ENCODE results near the gene TMEM219. TPM values are rescaled to one million over a fixed set of nuclear protein-coding genes. Genes with fewer than 3 reads are reported as not detected.
A peak's percentile ranks its signal among the peaks of the same experiment; 100 is the strongest.

The TMEM219 gene
- total and polyA plus RNA-seq, 4 donors = 88.0 to 244 (median 152) TPM

GRCh38 chr16:29962344-29962994 is 590 bp downstream of the TMEM219 start:
- peak overlapping the region in 1 of 2 donors; percentile 39 for H3K27ac ChIP-seq (ENCODE audit: low read depth in 1 of 2, low read length in 2 of 2)
- DNase-seq (no peak), ATAC-seq (ENCODE audit: low FRiP score) (peak; percentile 61)
- H3K4me1 ChIP-seq (ENCODE audit: control insufficient read depth in 1 of 2, insufficient read depth in 2 of 2, low read length in 2 of 2) = no peaks in the 10 kb centered on the region
- H3K27me3 ChIP-seq (ENCODE audit: control insufficient read depth in 1 of 2, insufficient read depth in 2 of 2, low read length in 1 of 2) = no peaks in the 10 kb centered on the region
- H3K36me3 ChIP-seq (ENCODE audit: control insufficient read depth in 1 of 2, insufficient read depth in 2 of 2, low read length in 1 of 2) = no peaks in the 10 kb centered on the region
- peak overlapping the region; percentile 29 to 72 for H3K4me3 ChIP-seq (ENCODE audit: low read length in 2 of 2)
- intact Hi-C loops (cut with DNase I) = loop anchor here (5.0 to 10.0 kb wide), 3 partner anchors 35 to 98 kb away; partner anchors contain the start of genes CDIPT (in 1 of the 2), HIRIP3 (in 1 of the 2), INO80E (in 1 of the 2) and KCTD13 (in 1 of the 2)
- no peaks in the 10 kb centered on the region for H3K9me3 ChIP-seq (ENCODE audit: control insufficient read depth, low read length)
- WGBS, 2 donors = 1% methylated on average over 18 of the region's 18 CpGs

- no peaks in the 10 kb centered on the region for H3K9me3 ChIP-seq (ENCODE audit: control insufficient read depth, low read length)
- peak overlapping the region in 1 of 2 donors; percentile 29 for H3K4me3 ChIP-seq (ENCODE audit: low read length in 2 of 2)
- H3K36me3 ChIP-seq (ENCODE audit: control insufficient read depth in 1 of 2, insufficient read depth in 2 of 2, low read length in 1 of 2) = peaks cover 0 to 2% of the 10 kb centered on the region in 2 donors
- DNase-seq (peak in 1 of 2 donors; percentile 69), ATAC-seq (ENCODE audit: low FRiP score) (no peak)
- H3K27ac ChIP-seq (ENCODE audit: low read depth in 1 of 2, low read length in 2 of 2) = peak overlapping the region in 1 of 2 donors; percentile 39
- no peaks in the 10 kb centered on the region for H3K27me3 ChIP-seq (ENCODE audit: control insufficient read depth in 1 of 2, insufficient read depth in 2 of 2, low read length in 1 of 2)
- WGBS, 2 donors = 83 to 90% methylated on average over 14 of the region's 14 CpGs
- H3K4me1 ChIP-seq (ENCODE audit: control insufficient read depth in 1 of 2, insufficient read depth in 2 of 2, low read length in 2 of 2) = no peaks in the 10 kb centered on the region
- intact Hi-C loops (cut with DNase I) = loop anchor here (5.0 to 10.0 kb wide), 3 partner anchors 34 to 98 kb away; partner anchors contain the start of genes CDIPT (in 1 of the 2), HIRIP3 (in 1 of the 2), INO80E (in 1 of the 2) and KCTD13 (in 1 of the 2)
These were observed 1.3 kb downstream of the TMEM219 start for GRCh38 chr16:29963021-29963743.

- peaks cover 0 to 2% of the 10 kb centered on the region in 2 donors for H3K36me3 ChIP-seq (ENCODE audit: control insufficient read depth in 1 of 2, insufficient read depth in 2 of 2, low read length in 1 of 2)
- WGBS, 2 donors = 85 to 88% methylated on average over 4 of the region's 4 CpGs
- intact Hi-C loops (cut with DNase I) = loop anchor here in 1 of 2 donors (10.0 kb wide), 1 partner anchor 103 kb away; the partner anchor contains the start of gene CDIPT
- no peak overlapping the region for H3K27ac ChIP-seq (ENCODE audit: low read depth in 1 of 2, low read length in 2 of 2)
- H3K4me1 ChIP-seq (ENCODE audit: control insufficient read depth in 1 of 2, insufficient read depth in 2 of 2, low read length in 2 of 2) = no peaks in the 10 kb centered on the region
- ATAC-seq (ENCODE audit: low FRiP score) (no peak), DNase-seq (peak in 1 of 2 donors; percentile 11)
- no peaks in the 10 kb centered on the region for H3K27me3 ChIP-seq (ENCODE audit: control insufficient read depth in 1 of 2, insufficient read depth in 2 of 2, low read length in 1 of 2)
- no peaks in the 10 kb centered on the region for H3K9me3 ChIP-seq (ENCODE audit: control insufficient read depth, low read length)
- no peak overlapping the region for H3K4me3 ChIP-seq (ENCODE audit: low read length in 2 of 2)
These were observed 6.3 kb downstream of the TMEM219 start for GRCh38 chr16:29968205-29968604.

GRCh38 chr16:29971304-29971703 is 9.4 kb downstream of the TMEM219 start:
- intact Hi-C loops (cut with DNase I) = no loop called here
- 87% methylated on average over 8 of the region's 8 CpGs for WGBS, 2 donors
- Histone ChIP-seq H3K27ac (ENCODE audit: low read depth in 1 of 2, low read length in 2 of 2) (no peak overlapping the region), H3K27me3 (ENCODE audit: control insufficient read depth in 1 of 2, insufficient read depth in 2 of 2, low read length in 1 of 2) (no peaks in the 10 kb centered on the region), H3K4me3 (ENCODE audit: low read length in 2 of 2) (no peak overlapping the region), H3K36me3 (ENCODE audit: control insufficient read depth in 1 of 2, insufficient read depth in 2 of 2, low read length in 1 of 2) (peaks cover 0 to 2% of the 10 kb centered on the region in 2 donors), H3K4me1 (ENCODE audit: control insufficient read depth in 1 of 2, insufficient read depth in 2 of 2, low read length in 2 of 2) (peaks cover 0 to 3% of the 10 kb centered on the region in 2 donors), H3K9me3 (ENCODE audit: control insufficient read depth, low read length) (no peaks in the 10 kb centered on the region)
- DNase-seq = peak in 1 of 2 donors; percentile 59
- ATAC-seq (ENCODE audit: low FRiP score) = no peak

GRCh38 chr16:29972500-29972899 is 10.6 kb downstream of the TMEM219 start:
- H3K36me3 ChIP-seq (ENCODE audit: control insufficient read depth in 1 of 2, insufficient read depth in 2 of 2, low read length in 1 of 2) = peaks cover 0 to 2% of the 10 kb centered on the region in 2 donors
- peak in 1 of 2 donors; percentile 10 for DNase-seq

GRCh38 chr16:29972992-29973383 is 11.1 kb downstream of the TMEM219 start:
- H3K36me3 ChIP-seq (ENCODE audit: control insufficient read depth in 1 of 2, insufficient read depth in 2 of 2, low read length in 1 of 2) = peaks cover 0 to 1% of the 10 kb centered on the region in 2 donors
- H3K4me1 ChIP-seq (ENCODE audit: control insufficient read depth in 1 of 2, insufficient read depth in 2 of 2, low read length in 2 of 2) = peaks cover 0 to 4% of the 10 kb centered on the region in 2 donors
- no peak for DNase-seq
- H3K9me3 ChIP-seq (ENCODE audit: control insufficient read depth, low read length) = no peaks in the 10 kb centered on the region
- no peaks in the 10 kb centered on the region for H3K27me3 ChIP-seq (ENCODE audit: control insufficient read depth in 1 of 2, insufficient read depth in 2 of 2, low read length in 1 of 2)
- intact Hi-C loops (cut with DNase I) = no loop called here
- WGBS, 2 donors = 57 to 63% methylated on average over 6 of the region's 6 CpGs
- H3K4me3 ChIP-seq (ENCODE audit: low read length in 2 of 2) = no peak overlapping the region
- no peak overlapping the region for H3K27ac ChIP-seq (ENCODE audit: low read depth in 1 of 2, low read length in 2 of 2)
- ATAC-seq (ENCODE audit: low FRiP score) = no peak

More at GRCh38 chr16:29972500-29972899, 10.6 kb downstream of the TMEM219 start:
- no peaks in the 10 kb centered on the region for H3K27me3 ChIP-seq (ENCODE audit: control insufficient read depth in 1 of 2, insufficient read depth in 2 of 2, low read length in 1 of 2)
- H3K9me3 ChIP-seq (ENCODE audit: control insufficient read depth, low read length) = no peaks in the 10 kb centered on the region
- no peak for ATAC-seq (ENCODE audit: low FRiP score)
- no peak overlapping the region for H3K27ac ChIP-seq (ENCODE audit: low read depth in 1 of 2, low read length in 2 of 2)
- H3K4me3 ChIP-seq (ENCODE audit: low read length in 2 of 2) = no peak overlapping the region
- peaks cover 0 to 4% of the 10 kb centered on the region in 2 donors for H3K4me1 ChIP-seq (ENCODE audit: control insufficient read depth in 1 of 2, insufficient read depth in 2 of 2, low read length in 2 of 2)
- intact Hi-C loops (cut with DNase I) = no loop called here
- 94 to 100% methylated on average over 1 of the region's 1 CpG for WGBS, 2 donors

GRCh38 chr16:29973384-29974246 is 11.7 kb downstream of the TMEM219 start, which contains the start of gene TAOK2:
TAOK2 (plus strand) TSS chr16:29973868; CDS start chr16:29977773, 3,905 bp downstream.
- intact Hi-C loops (cut with DNase I) = no loop called here
- Histone ChIP-seq H3K4me1 (ENCODE audit: control insufficient read depth in 1 of 2, insufficient read depth in 2 of 2, low read length in 2 of 2) (peaks cover 0 to 4% of the 10 kb centered on the region in 2 donors), H3K4me3 (ENCODE audit: low read length in 2 of 2) (peak within 1 kb of the TSS; percentile 80 to 85), H3K27me3 (ENCODE audit: control insufficient read depth in 1 of 2, insufficient read depth in 2 of 2, low read length in 1 of 2) (no peaks in the 10 kb centered on the region), H3K36me3 (ENCODE audit: control insufficient read depth in 1 of 2, insufficient read depth in 2 of 2, low read length in 1 of 2) (no peaks in the 10 kb centered on the region), H3K9me3 (ENCODE audit: control insufficient read depth, low read length) (no peaks in the 10 kb centered on the region), H3K27ac (ENCODE audit: low read depth in 1 of 2, low read length in 2 of 2) (peak within 1 kb of the TSS in 1 of 2 donors; percentile 55)
- DNase-seq = peak; percentile 99 to 100
- 2 to 3% methylated on average over 64 to 75 of the region's 75 CpGs for WGBS, 2 donors
- ATAC-seq (ENCODE audit: low FRiP score) = peak; percentile 99
